HG03066 (cell line): ENCODE measurements around the gene SOAT2.

Source experiments
- ATAC-seq: cut with Tn5 transposase; IDR thresholded peaks from one replicate; pipeline ENCODE4 v1.9.1; 2021; ENCODE audit warnings: low read depth; ENCODE audit not compliant: unreplicated experiment

SOAT2 gene

DNA sequence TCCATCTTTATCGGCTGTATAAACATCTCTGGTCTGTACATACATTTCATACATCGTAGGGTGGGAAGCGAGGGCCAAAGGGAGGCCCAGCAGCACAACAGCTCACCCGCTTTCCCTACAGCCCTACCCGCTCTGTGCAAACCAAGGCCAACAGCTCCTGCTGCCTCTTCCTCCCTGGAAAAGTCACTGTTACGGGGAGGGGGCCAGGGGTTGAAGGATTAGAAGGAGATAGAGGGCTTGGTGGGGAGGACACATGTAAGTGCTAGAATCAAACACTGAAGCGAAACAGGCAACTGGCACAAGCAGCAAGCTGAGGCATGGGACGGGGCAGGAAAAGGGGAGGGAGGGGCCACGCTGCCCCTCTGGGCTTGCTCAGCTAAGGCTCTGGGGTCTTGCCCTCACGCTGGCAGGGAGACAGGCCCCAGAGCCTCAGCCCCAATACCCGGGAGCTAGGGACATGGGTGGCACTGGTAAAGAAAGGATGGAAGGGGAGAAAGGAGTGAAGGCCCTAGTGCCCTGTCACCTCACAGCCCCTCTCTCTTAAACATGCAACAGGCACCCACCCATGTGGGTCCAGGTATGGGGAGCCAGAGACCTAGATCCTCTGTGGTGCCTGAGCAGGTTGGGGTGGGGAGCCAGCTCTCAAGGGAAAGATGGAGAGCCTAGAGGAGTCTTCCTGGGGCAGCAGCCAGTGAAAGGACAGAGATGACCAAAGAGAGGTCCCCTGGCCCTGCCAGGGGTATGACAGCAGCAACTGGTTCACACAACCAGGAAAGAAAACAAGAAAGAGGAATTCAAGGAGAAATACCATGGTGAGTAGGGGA, 38.5 kb upstream of the SOAT2 start:
- no peak for ATAC-seq

DNA sequence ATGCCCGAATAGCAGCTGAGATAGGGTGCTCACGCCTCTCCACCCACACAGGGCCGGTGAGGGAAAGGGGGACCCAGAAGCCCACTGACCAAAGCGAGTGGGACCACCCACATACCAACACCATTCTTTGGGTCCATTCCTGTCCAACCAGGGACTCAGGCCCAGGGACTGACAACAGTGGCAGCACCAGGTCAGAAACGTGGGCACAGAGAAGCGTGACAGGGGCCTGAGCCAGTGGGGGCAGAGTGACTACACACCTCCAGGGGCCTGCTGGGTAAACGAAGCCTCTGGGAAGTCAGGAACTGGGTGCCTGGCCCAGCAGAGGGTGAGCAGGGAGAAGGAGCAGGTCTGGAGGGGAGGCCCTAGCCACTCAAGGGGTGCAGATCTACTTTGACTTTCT, 37.8 kb upstream of the SOAT2 start:
- no peak for ATAC-seq

DNA sequence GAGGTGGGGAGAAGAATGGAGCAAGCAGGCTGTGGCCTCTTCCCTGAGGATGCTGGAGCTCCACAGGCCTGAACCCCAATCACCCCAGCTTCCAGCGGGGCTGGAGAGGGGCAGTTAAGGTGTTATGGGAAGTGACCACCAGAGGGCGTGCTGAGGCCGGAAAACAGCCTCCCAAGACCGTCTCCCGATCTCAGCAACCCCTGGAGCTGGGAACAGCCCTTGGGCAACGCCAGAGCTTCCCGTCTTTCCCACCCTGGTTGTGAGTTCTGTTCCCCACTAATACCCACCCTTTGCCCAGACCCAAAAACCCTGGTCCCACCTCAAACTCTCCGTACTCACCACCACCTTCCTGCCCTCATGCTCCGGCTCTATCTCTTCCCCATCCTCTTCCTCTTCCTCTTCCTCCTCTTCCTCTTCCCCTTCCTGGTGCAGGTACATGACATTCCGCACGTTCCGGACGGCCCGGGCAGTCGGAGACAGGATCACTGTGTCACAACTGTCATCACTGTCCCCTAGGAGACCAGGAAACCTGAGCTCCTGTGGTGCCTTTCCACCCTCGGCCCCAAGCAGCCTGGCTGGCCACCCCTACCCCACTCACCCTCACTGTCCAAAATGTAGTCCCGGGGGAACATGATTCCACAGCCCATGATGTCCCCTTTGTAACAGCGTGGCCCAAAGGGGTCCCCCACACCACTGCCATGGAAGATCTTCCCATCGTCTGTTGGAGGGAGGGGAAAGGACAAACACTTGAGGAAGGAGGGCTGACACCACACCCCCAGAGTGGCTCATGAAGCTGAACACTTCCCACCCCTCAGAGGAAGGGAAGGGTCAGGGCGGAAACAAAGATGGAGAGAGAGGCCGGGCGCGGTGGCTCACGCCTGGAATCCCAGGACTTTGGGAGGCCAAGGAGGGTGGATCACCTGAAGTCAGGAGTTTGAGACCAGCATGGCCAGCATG, 37.0 kb upstream of the SOAT2 start:
- no peak for ATAC-seq

DNA sequence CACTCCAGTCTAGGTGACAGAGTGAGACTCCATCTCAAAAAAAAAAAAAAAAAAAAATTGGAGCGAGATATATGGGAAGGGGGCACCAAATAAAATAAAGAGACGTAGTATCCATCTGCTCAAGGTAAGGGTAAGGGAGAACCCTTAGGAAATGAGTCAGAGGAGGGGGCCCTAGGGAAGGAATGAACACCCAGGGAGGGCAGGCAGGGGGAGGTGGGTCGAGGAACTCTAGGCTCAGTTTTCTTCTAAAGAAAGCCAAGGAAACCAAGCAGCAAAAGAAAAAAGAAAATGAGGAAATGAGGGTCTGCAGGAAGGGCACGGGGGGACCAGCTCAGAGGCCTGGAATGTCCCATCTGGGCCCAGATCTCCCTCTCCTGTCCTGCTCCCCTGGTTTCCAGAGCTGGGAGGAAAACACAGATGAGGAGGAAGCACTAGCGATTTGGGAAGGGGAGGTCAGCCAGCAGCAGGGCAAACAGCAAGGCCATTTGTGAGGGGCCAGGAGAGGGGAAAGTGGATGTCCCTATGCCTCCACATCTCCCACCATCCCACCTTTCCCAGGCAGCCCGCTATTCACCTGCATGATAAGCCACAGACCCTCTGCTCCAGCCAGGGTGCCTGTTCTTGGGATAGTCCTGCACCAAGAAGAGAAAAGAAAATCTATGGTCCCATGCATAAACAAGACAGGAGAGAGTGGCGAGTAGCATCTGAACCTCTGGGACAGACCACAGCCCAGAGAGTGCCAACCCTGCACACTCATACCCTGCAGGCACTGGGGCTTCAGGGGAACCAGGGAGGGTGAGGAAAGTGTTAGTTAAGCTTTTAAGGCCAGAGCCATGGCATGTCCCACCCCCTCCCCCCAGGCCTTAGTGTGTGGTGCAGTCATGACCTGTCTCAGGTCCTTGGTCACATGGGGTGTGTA, 36.0 kb upstream of the SOAT2 start:
- no peak for ATAC-seq

DNA sequence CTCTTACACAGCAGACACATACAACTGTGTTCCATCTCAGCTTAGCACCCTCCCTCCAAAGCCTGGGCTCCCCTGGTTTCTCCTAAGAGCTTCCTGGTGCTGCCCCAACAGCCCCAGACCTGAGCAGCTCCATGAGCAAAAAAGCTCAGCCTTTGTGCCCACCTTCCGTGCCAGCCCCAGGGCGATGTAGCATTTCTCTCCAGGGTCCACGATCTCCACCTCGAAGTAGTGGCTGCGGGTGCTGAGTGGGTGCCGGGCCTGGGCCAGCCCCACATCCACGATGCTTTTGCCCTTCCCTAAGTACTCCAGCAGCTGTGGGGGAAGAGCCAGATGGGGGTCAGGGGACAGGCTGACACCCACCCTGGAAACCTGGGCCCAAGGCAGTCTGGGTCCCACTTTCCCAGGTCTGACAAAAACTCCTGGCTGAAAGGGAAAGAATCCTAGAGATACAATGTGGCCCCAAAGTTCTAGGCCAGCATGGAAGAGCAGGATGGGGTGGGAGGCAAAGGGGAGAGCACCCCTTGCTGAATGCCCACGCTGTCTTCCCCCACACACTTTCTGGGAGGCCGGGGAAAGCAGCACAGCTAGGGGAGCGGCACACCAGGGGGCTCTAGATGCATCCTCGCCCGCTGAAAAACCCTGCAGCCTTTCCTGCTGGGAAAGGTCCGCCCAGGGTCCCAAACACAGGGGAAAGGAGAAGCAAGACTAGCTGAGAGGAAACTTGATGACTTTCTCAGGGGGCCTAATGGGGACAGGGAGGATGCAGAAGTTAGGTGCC, 35.1 kb upstream of the SOAT2 start:
- ATAC-seq: no peak

DNA sequence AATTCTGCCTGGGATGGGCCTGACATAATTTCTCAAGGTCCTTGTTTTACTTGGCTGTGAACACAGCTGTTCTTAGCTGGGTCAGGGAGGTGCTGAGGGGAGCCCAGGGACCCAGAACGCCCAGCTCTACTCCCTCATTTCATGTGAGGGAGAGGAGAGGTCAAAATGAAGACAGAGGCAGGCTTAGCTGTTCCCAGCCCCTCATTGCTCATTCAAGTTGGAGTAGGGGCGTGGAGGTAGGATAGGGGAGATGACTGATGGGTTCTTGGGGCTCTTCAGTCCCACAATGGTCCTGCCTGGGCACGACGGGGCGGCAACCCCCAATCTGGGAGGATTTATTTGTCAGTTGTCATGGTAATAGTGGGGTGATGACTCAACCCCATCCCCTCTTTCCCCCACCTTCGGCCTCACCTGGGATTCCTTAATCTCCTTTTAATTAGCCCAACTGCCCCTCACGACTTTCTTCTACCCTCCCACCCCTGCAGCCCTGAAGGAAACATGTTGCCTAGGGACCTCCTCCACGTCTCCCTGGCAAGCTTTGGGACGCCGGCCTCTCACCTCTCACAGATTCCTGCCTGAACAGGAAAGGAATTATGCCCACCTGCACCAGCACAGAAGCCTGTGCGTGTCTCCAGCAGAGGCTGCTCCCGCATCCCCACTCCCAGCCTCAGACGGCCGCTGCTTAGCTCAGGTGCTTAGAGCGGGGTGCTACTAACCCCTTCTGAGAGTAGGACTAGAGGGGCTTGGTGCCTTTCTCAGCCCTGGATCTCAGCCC, 34.3 kb upstream of the SOAT2 start:
- ATAC-seq: no peak

DNA sequence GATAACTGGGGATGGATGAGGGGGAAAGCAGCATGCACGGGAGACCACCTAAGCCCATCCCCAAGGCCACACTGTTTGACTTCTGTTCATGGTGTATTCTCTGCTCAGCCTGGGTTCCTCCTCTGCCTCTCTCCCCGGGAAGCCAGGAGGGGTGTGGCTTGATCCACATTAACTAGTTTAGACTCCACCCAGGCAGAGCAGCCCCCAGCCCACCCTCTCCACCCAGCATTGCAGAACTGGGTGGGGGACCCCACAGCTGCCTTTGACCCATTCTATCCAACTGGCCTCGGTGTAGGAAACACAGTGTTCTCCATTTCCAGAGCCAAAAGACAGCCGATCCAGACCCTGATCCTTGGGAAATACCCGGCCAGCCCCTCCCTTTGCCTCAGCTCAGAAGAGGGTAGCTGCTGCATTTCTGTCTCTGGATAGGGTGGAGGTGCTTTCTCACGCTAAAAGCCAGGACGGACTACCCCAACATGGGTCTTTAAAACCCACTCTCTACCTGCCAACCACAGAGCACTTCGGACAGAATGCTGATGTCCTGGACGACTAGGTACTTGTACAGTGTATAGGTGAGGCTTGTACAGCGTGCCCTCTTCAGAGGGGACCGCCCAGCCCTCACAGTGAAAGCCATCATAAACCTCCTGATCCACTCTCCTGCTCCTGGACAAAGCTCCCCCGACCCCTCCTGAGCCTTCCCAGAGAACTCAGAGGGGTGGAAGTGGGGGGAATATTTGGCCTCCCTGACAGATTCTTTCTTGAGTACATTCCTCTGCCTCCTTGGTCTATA, 33.5 kb upstream of the SOAT2 start:
- no peak for ATAC-seq

DNA sequence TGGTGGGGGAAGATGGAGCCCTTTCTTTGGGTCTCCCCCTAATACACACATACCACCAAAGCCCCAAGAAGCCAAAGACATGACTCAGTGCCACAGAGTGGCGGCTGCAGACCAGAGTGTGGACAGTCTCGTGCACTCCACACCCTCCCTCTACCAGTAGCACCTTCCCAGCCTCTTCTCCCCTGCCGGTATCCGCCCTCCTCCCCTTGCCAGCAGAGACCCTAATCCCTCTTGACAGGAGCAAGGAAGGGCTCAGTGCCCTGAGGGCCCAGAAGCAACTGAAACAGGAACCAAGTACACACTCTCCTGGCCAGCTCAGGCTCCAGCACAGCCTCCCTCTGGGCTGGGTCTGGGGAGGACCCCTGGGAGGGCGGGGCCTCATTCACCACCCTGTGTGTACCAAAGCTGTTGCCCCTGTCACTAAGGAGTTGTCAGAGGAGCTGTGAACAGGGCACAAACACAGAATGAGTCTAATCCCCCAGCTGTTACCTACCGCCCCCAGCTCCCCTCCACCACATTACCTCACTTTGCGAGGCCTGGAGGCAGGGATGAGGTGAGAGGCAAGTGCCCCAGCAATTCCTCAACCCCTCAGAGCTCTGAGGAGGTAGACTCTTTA, 32.3 kb upstream of the SOAT2 start:
- ATAC-seq: no peak

DNA sequence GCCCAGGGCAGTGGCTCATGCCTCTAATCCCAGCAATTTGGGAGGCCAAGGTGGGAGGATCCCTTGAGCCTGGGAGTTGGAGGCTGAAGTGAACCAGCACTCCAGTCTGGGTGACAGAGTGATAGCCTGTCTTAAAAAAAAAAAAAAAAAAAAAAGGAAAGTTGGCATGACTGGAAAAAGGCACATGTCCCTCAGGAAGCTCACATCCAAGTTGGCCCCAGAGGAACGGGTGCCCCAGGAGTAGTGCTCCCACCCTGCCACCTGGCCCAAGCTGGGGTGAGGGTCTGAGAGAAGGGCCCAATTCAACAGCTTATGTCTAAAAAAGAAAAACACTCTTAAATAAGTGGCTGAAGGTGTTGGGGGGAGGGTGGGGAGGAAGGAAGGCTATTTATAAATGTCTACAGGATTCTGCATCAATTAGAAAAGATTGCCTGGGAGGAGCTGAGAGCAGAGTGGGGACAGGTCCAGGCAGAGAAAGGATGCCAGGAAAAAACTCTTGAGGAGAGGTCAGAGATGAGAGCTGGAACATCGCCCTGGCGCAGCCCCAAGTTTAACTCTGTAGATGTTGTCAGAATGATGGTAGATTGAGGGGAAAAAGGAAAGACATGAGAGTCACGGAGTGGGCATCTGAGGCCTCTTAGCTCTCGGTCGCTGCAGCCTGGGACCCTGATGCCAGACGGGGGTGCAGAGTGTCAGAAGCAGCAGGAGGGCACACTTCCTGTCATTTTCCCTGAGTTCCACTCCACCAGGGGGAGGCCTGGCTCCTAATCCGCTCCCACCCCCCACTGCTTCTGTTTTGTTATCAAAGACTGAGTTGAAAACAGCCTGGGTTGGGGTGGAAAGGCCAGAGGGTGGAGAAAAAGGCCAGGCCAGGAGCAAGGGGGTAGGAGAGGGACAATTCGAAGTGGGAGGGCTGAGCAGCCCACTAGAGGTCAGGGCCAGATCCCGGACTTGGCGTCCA, 31.4 kb upstream of the SOAT2 start:
- no peak for ATAC-seq

DNA sequence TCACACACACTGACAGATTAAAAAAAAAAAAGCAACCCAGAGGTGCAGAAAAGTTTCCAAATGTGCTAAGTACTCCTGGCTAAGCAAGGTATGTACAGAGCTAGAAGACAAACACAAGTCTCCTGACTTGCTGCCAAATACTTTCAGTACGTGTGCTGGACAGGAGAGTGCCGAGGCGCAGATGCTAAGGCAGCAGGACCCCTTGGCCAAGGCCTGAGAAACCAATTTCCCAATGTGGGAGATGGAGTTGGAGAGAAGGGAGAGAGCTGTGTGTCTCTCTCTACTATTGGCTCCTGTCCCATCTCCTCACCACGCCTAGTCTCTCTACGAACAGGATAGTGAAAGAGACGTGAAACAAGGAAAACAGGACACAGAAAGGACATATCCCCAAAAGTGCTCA, 29.4 kb upstream of the SOAT2 start:
- no peak for ATAC-seq

DNA sequence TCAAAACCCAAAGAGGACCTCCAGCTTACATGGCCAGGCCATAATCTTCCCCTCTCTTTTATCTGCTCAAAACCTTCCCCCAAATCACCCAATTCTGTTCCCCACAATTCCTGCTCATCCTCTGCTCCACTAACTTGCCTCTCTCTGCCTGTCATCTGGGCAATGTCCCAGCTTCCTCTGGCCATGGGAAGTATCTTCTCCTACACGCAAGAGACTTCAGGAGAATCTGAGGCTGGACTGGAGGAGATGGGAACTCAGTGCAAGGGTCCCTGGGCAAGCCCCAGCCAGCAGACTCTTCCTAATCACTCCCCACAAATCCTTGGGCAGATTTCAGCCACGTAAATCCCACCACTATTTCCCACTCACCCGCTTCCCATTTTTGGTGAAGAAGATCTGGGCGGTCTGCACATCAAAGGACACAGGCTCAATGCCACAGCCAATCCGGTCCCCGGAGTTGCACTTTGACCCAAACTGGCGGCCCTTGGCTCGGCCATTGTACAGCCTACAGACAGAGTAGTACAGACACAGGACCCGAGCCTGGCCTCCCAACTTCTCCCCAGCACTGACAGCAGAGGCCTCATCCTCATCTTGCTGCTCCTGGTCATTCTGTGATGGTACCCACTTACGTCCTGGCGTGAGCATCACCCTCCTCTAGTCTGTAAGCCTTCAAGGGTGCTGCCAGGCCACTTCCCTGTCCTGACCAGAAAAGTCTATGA, 28.8 kb upstream of the SOAT2 start:
- no peak for ATAC-seq

DNA sequence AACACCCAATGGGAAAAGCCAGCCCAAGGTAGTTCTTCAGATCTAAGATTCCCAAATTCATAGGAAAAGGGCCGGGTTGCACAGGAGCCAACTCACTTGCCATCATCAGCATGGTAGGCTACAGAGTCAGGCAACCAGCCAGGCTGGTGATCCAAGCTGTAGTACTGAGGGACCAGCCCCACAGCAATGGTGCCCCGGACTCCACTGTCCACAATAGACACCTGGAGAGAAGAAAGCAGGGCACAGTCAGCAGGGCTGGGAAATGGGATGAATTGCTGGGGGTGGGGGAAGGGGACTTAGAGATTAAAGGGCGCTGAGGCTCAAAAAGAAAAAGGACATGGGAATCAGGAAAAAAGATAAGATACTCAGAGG, 28.3 kb upstream of the SOAT2 start:
- ATAC-seq: no peak

DNA sequence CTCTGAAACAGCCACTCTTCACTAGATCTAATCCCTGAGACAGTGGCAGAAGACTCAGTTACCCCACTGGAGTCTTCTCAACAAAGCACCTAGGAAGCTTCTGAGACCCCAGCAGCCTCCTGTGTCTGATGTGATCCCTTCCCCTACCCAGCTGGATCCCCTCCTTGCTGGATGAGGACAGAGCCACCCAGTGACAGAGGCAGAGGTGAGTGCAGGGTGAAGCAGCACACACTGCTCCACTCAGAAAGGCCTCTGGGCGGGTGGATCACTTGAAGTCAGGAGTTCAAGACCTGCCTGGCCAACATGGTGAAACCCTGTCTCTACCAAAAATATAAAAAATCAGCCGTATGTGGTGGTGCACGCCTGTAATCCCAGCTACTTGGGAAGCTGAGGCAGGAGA, 26.8 kb upstream of the SOAT2 start:
- no peak for ATAC-seq

DNA sequence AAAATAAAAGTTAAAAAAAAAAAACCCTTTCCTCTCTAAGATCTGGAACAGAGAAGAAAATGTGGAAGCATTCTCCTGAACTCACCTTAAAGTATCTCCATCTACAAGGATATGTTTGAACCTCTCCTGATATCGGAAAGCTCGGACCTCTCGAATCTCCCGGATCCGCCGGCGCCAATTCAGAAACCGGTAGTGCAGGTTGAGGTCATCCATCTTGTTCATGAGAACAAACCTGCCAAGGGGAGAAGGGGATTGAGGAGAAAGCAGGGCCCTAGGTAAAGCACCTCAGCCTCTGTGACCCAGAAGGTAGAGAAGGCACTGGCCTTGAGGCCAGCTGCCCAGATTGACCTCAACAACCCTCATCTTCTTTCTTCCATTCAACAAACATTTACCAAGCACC, 26.3 kb upstream of the SOAT2 start:
- no peak for ATAC-seq

DNA sequence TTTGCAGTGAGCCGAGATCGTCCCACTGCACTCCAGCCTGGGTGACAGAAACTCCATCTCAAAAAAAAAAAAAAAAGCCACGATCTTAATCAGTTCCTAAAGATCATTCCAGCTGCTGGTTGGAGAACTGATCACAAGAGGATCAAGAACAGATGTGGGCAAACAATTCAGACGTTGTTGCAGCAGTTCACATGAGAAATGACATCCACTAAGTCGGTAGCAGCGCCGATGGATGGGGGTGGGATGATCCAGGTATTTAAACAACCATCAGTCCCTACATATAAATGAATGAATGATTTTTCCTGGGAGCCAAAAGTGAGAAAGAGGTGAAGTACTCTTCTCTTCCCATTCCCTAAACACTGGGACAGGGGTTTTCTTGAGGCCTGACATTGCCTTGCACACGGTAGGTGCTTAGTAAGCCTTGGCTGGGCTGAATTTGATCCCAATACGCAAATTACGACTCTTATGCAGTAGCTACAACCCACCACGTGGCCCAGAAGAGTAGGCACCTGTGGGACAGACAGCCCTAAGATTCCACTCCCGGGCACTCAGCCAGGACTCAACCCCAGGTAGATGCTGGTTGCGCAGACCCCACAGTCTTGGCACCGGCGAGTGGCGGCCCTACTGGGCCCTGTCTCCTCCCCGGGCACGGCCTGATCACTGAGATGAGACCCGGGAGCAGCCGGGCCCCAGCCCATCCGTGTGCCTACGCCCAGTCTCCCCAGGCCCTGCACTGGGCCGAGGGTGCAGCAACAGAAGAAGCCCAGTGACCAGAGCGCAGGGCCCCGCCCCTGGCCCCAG, 24.7 kb upstream of the SOAT2 start:
- peak; percentile 10 for ATAC-seq
